HepG2 (cell line): ENCODE data around the gene KMT2E. TPM values are rescaled to one million over a fixed set of nuclear protein-coding genes. Genes with fewer than 3 reads are reported as not detected.
"Not testable (repeated sequence)": the region's sequence is repeated elsewhere in the genome, so short reads cannot be mapped to it uniquely, and the experiment has no call there.

Experiments used
- ATAC-seq: fragments of 200-7000 bp; cut with Tn5 transposase; 3 replicates; pipeline ENCODE4 v1.9.1; 2020; ENCODE audit warnings: mild to moderate bottlenecking, moderate library complexity
- BruUV-seq: library from RNA; stranded (reverse); fragments of 400-500 nt; replicated peaks from 2 replicates; lab custom pipeline; 2021; lab: Mats Ljungman, UMichigan
- CTCF ChIA-PET: fragments of 300-600 bp; formaldehyde crosslinking; extraction: SDS; loops from one replicate; lab custom pipeline; 2021; ENCODE audit warnings: low total read pairs, inconsistent platforms, low intra/inter-chr PET ratio; lab: Yijun Ruan, JAX
- POLR2A ChIA-PET: fragments of 350-600 bp; sonication (Branson Sonifier 250); formaldehyde crosslinking; loops from one replicate; lab custom pipeline; 2020; ENCODE audit warnings: antibody characterized with exemption, inconsistent platforms; lab: Yijun Ruan, JAX
- DNase-seq: peaks from one replicate; pipeline ENCODE4 v3.0.0-alpha.2; 2015; ENCODE audit warnings: low spot score
- FAIRE-seq: peaks from 3 replicates; lab custom pipeline; 2011; peaks lifted over from hg19 to GRCh38; lab: Jason Lieb, UNC
- H2AFZ ChIP-seq: one replicate; pipeline ENCODE4 v1.6.1; 2011; ENCODE audit warnings: low read length, inconsistent platforms
- H3K27ac ChIP-seq: fragments of 300-600 bp; 3 replicates; pipeline ENCODE4 v1.8.0; 2011; ENCODE audit warnings: mixed run types, mild to moderate bottlenecking, mixed read lengths, low read length, inconsistent platforms; ENCODE audit not compliant: insufficient read depth; ENCODE audit errors: extremely low read length
- H3K27me3 ChIP-seq, 2 experiments: fragments of 200-600 bp in 1 of 2; 2 replicates in 1 of 2; 3 replicates in 1 of 2; pipeline versions ENCODE4 v1.6.0 to v1.8.0; 2011; ENCODE audit warnings: low read length in 2 of 2, mild to moderate bottlenecking in 2 of 2, moderate library complexity in 2 of 2, inconsistent platforms in 1 of 2; ENCODE audit not compliant: insufficient read depth in 2 of 2, control insufficient read depth in 1 of 2
- H3K36me3 ChIP-seq, 2 experiments: fragments of 200-600 bp in 1 of 2; replicated peaks in 1 of 2; 2 replicates in 1 of 2; 3 replicates in 1 of 2; pipeline versions ENCODE4 v1.5.1 to v1.8.0; 2011; ENCODE audit warnings: low read length in 2 of 2, inconsistent platforms in 1 of 2; ENCODE audit not compliant: insufficient read depth in 2 of 2, control insufficient read depth in 1 of 2
- H3K4me1 ChIP-seq: 2 replicates; pipeline ENCODE4 v1.5.1; 2012; ENCODE audit warnings: low read length, inconsistent platforms; ENCODE audit not compliant: insufficient read depth
- H3K4me2 ChIP-seq: 2 replicates; pipeline ENCODE4 v1.6.0; 2011; ENCODE audit warnings: low read depth, low read length, inconsistent platforms
- H3K4me3 ChIP-seq, 3 experiments: fragments of 200-600 bp in 1 of 3; sonication (generic), shearing (Covaris generic) in 1 of 3; replicated peaks in 1 of 3; 2 replicates each; pipeline ENCODE4 v1.5.1; 2011 to 2016; ENCODE audit warnings: low read length in 3 of 3, inconsistent platforms in 2 of 3, low read depth in 2 of 3, mild to moderate bottlenecking in 2 of 3, control low read depth in 1 of 3, mixed read lengths in 1 of 3; ENCODE audit not compliant: insufficient read depth in 1 of 3
- H3K79me2 ChIP-seq: one replicate; pipeline ENCODE4 v1.6.1; 2011; ENCODE audit warnings: low read length, inconsistent platforms; ENCODE audit not compliant: insufficient read depth
- H3K9ac ChIP-seq: 2 replicates; pipeline ENCODE4 v1.6.0; 2011; ENCODE audit warnings: mild to moderate bottlenecking, low read depth, low read length, inconsistent platforms; ENCODE audit not compliant: insufficient read depth
- H3K9me3 ChIP-seq: 2 replicates; pipeline ENCODE4 v1.5.1; 2012; ENCODE audit warnings: mild to moderate bottlenecking, low read length
- H4K20me1 ChIP-seq: 2 replicates; pipeline ENCODE4 v1.6.0; 2011; ENCODE audit warnings: inconsistent platforms, mild to moderate bottlenecking, low read length, moderate library complexity; ENCODE audit not compliant: insufficient read depth
- NFAT5 ChIP-seq: sonication (generic); formaldehyde crosslinking; IDR thresholded peaks from 2 replicates; pipeline ENCODE4 v1.4.0; 2020; ENCODE audit warnings: missing genetic modification reagents
- NR2F6 ChIP-seq, 2 experiments: IDR thresholded peaks; 2 replicates each; pipeline ENCODE4 v1.6.1; 2016; ENCODE audit warnings: antibody characterized with exemption in 1 of 2, mild to moderate bottlenecking in 1 of 2
- ONECUT2 ChIP-seq: sonication (generic); formaldehyde crosslinking; IDR thresholded peaks from 2 replicates; pipeline ENCODE4 v1.4.0; 2020; ENCODE audit warnings: missing genetic modification reagents
- RBAK ChIP-seq: sonication (generic); formaldehyde crosslinking; IDR thresholded peaks from 2 replicates; pipeline ENCODE4 v1.5.1; 2020; ENCODE audit warnings: mild to moderate bottlenecking, missing genetic modification reagents
- RFX3 ChIP-seq: IDR thresholded peaks from 2 replicates; pipeline ENCODE4 v1.6.1; 2016; ENCODE audit warnings: missing biosample characterization, missing genetic modification reagents
- SETDB1 ChIP-seq: sonication (generic); formaldehyde crosslinking; IDR thresholded peaks from 2 replicates; pipeline ENCODE4 v1.5.1; 2020; ENCODE audit warnings: missing genetic modification reagents, mild to moderate bottlenecking, borderline replicate concordance
- SYNCRIP ChIP-seq: fragments of 200-400 bp; formaldehyde crosslinking; IDR thresholded peaks from 2 replicates; pipeline ENCODE4 v1.6.1; 2018; ENCODE audit warnings: mild to moderate bottlenecking, low read depth, low read length; ENCODE audit not compliant: insufficient read depth
- ZNF337 ChIP-seq: sonication (generic); formaldehyde crosslinking; IDR thresholded peaks from 2 replicates; pipeline ENCODE4 v1.5.1; 2020; ENCODE audit warnings: missing genetic modification reagents, low read depth, mild to moderate bottlenecking, borderline replicate concordance
- ZNF484 ChIP-seq: sonication (generic); formaldehyde crosslinking; IDR thresholded peaks from 2 replicates; pipeline ENCODE4 v1.5.1; 2020; ENCODE audit warnings: mild to moderate bottlenecking, low read depth, missing genetic modification reagents, borderline replicate concordance
- ZNF547 ChIP-seq: sonication (generic); formaldehyde crosslinking; IDR thresholded peaks from 2 replicates; pipeline ENCODE4 v1.5.1; 2020; ENCODE audit warnings: mild to moderate bottlenecking, missing genetic modification reagents
- ZNF616 ChIP-seq: sonication (generic); formaldehyde crosslinking; IDR thresholded peaks from 2 replicates; pipeline ENCODE4 v1.5.0; 2020; ENCODE audit warnings: low read depth, mild to moderate bottlenecking, missing genetic modification reagents
- WGBS: methylation state at CpG from one replicate; pipeline ENCODE4 v1.1.6; 2017; ENCODE audit warnings: low lambda C conversion rate; 5-methylcytosine and 5-hydroxymethylcytosine counted together
- in situ Hi-C: cut with HindIII; loops from 2 replicates; pipeline ENCODE4 v1.10.0; 2017; ENCODE audit warnings: low pct_unique_long_range_greater_than_20kb; ENCODE audit not compliant: extremely low pct_ligation_motif_present
- intact Hi-C: fragments of 100-400 bp; cut with micrococcal nuclease; formaldehyde crosslinking; loops from one replicate; pipeline ENCODE4 v1.10.0; 2022; ENCODE audit not compliant: unreplicated experiment
- polyA plus RNA-seq, 8 experiments: library from polyadenylated mRNA; depleted of rRNA in 3 of 8; stranded (reverse) in 7 of 8; unstranded in 1 of 8; fragments of >200 nt; fragmentation: Illumina TruSeq in 4 of 8; extraction: Trizol in 4 of 8; gene quantifications; 2 replicates each; pipeline versions ENCODE4 v1.2.1 to v1.2.3, GENCODE V29; 2011 to 2016; ENCODE audit warnings: low read depth in 4 of 8, missing spikeins in 1 of 8, mixed read lengths in 1 of 8; ENCODE audit not compliant: insufficient read depth in 1 of 8
- total RNA-seq, 5 experiments: library from RNA; depleted of rRNA; stranded (reverse); fragments of >200 nt; fragmentation: Illumina TruSeq; extraction: Trizol; gene quantifications; 2 replicates each; pipeline ENCODE4 v1.2.3, GENCODE V29; 2016; ENCODE audit warnings: low read depth in 1 of 5

KMT2E gene
- total and polyA plus RNA-seq, 2 of the 13 experiments (the other 11 are each of a cell fraction or from before 2014, with no cell fraction given), result 6.3 to 24.4 TPM

- H3K27ac ChIP-seq, H2AFZ ChIP-seq, H3K9me3 ChIP-seq, DNase-seq, FAIRE-seq, H3K4me3 ChIP-seq, ATAC-seq, H3K9ac ChIP-seq, H3K27me3 ChIP-seq, intact Hi-C loops, in situ Hi-C loops, H4K20me1 ChIP-seq, CTCF ChIA-PET, H3K4me2 ChIP-seq, H3K79me2 ChIP-seq, POLR2A ChIA-PET, BruUV-seq, H3K4me1 ChIP-seq, H3K36me3 ChIP-seq: not testable (repeated sequence)
- 91% methylated on average over 6 of the region's 6 CpGs for WGBS
Observed at GRCh38 chr7:104975553-104975952, 38.5 kb upstream of the KMT2E start.

- in situ Hi-C loops, result no loop called here
- POLR2A ChIA-PET, result no interaction called here
- CTCF ChIA-PET, result no interaction called here
Observed at GRCh38 chr7:104976966-104977636, 36.9 kb upstream of the KMT2E start.

More at GRCh38 chr7:104976966-104977636, 36.9 kb upstream of the KMT2E start:
- 77% methylated on average over 3 of the region's 3 CpGs for WGBS
- H3K27me3 ChIP-seq, result no peaks in the 10 kb centered on the region
- no peak overlapping the region for H3K4me3 ChIP-seq
- no peaks in the 10 kb centered on the region for H3K4me1 ChIP-seq
- BruUV-seq, result no TSS peak
- H3K27ac ChIP-seq, result no peak overlapping the region
- ATAC-seq (no peak), FAIRE-seq (no peak), DNase-seq (no peak)
- H3K36me3 ChIP-seq, result no peaks in the 10 kb centered on the region
- H3K79me2 ChIP-seq, result peaks cover under 1% of the 10 kb centered on the region
- H4K20me1 ChIP-seq, result 0 out of 2 replicates have a peak, but pooled peaks cover 6% of the 10 kb centered on the region
- no peak overlapping the region for H2AFZ ChIP-seq
- no peak overlapping the region for H3K9ac ChIP-seq
- H3K9me3 ChIP-seq, result no peaks in the 10 kb centered on the region
- TF ChIP-seq RFX3 (CRISPR knock-in tag) (no peak), ZNF337 (CRISPR knock-in tag) (no peak), ZNF616 (CRISPR knock-in tag) (no peak), ZNF547 (no peak), ZNF484 (CRISPR knock-in tag) (no peak), SYNCRIP (no peak), ONECUT2 (CRISPR knock-in tag) (no peak), NR2F6 (IDR thresholded peaks at IDR 0.05) (no peak), NR2F6 (CRISPR knock-in tag; IDR thresholded peaks at IDR 0.05) (no peak), SETDB1 (CRISPR knock-in tag) (no peak), NFAT5 (CRISPR knock-in tag) (no peak), RBAK (no peak)
- intact Hi-C loops, result no loop called here
- H3K4me2 ChIP-seq, result no peak overlapping the region
